CD4-positive, alpha-beta T cell treated with Interleukin-17A for 4 hours (primary cell): ENCODE measurements around the gene TMEM61.

Experiments
- DNase-seq: peaks from one replicate; pipeline ENCODE4 v3.0.0-alpha.2; 2020; ENCODE audit warnings: mixed read lengths

The TMEM61 gene

GRCh38 chr1:55040083-55040932, 59.9 kb downstream of the TMEM61 start:
- DNase-seq, result no peak

- no peak for DNase-seq
Observed at GRCh38 chr1:55040933-55041494, 60.6 kb downstream of the TMEM61 start.

DNA sequence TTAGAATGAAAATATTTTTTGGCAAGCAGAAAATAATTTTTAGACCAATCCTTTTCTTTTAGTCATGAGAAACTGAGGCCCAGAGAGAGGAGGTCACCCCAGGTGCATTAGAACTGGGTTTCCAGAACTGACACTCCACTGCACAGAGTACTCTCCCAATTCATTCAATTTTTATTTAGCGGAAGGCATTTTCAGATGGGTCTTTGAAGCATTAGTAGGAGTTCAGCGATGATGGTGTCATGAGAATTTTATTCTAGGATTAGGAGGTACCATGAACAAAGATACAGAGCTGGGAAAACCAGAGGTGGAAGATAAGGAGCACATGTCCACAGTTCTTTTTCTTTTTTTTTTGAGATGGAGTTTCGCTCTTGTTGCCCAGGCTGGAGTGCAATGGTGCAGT, 61.2 kb downstream of the TMEM61 start:
- no peak for DNase-seq
